ENCODE results near the gene VNN1.
"Not testable (repeated sequence)": the region's sequence is repeated elsewhere in the genome, so short reads cannot be mapped to it uniquely, and the experiment has no call there.

Gene VNN1

DNA sequence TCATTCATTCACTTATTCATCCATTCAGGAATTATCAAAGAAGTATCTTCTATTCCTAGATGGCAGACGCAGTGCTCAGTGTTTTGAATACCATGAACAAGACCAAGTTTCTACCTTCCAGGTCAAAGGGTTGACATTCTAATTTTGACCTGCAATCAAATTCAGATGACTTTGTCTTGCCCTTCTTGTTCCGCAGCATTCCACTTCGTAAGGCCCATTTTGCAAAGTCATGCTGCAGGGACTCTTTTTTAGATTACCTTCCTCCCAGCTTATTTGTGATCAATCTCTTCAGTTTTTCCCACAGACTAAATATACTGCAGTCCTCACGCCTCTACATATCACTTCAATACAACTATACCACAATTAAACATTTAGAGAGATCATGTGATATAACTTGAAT, 47.7 kb downstream of the VNN1 start:
- DNase-seq: no peak

DNA sequence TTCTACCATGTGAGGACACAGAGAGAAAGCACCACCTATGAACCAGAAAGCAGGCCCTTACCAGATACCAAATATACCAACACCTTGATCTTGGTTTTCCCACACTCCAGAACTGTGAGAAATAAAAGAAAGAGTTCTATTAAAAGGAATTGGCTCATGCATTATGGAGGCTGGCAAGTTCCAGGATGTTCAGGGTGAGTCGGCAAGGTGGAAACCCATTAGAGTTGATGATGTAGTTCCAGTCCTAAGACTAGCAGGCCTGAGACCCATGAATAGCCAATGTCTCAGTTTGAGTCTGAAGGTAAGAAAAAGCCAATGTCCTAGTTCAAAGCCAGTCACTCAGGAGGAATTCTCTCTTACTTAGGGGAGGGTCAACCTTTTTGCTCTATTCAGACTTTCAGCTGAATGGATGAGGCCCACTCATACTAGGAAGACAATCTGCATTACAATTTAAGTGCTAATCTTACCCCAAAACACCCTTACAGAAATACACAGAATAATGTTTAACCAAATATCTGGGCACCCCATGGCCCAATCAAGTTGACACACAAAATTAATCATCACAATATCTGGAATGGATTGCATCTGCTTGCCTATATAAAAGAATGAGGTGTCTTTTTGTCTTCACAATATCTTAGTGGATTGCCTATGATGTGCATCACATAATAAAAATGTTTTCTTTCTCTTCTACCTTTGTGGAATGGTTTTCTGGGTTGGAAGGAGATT, 49.4 kb downstream of the VNN1 start:
- no peak for DNase-seq

DNA sequence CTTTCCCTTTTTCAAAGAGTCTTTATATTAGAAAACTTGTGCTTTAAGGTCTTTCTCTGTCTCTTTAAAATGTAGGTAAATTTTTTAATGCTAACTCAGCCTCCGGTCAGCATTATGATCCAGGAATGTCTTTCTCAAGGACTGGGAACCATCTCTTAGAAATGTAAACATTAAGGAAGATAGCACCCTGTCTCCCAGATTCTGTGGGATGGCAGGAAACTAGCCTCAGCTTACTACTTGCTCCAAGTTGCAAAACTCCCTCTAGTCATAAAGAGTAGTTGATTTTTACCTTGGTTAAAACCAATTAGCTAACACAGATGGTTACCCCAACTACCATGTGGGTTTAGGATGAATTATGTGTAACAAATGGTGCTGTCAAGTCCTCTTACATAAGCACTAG, 50.2 kb downstream of the VNN1 start:
- DNase-seq: no peak

DNA sequence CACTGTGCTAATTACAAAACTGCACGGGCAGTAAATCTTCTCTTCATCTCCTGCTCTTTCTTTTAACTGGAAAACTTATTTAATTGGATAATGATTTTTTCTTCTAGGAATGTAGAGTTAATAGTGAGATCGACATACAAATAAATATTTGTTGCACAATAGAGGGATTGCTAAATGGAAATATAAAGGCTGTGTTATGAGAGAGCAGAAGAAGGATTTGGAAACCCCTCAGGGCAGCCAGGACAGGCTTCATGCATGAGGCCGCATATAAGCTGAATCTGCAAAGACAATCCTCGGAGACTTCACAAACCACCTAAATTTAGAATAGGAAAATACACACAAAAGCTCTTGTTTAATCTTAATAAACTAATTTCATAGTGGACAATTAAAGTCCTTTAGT, 51.9 kb downstream of the VNN1 start:
- DNase-seq: no peak

DNA sequence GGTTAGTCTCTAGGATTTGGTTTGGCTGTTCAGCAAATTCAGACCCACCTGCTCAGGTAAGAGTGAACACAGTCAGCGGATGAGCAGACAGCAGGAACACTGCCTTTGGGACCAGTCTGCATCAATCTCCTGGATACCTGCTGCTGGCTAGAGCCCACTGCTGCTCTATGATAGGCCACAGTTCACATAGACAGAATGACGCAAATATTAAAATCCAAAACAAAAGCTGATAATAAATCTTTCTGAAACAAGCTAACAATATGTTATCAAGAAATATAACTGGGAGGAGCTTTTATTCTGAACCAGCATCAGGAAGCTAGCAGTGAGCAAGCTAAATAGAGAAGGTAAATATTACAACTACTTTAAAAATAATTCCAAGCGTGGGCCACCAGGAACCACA, 54.8 kb downstream of the VNN1 start, which contains the start of gene TAAR1:
TSS of gene TAAR1 (minus strand) at position 101 of the 400 bp plus-strand sequence. CDS start 13,179 bp downstream, outside the sequence.
- DNase-seq: no peak

DNA sequence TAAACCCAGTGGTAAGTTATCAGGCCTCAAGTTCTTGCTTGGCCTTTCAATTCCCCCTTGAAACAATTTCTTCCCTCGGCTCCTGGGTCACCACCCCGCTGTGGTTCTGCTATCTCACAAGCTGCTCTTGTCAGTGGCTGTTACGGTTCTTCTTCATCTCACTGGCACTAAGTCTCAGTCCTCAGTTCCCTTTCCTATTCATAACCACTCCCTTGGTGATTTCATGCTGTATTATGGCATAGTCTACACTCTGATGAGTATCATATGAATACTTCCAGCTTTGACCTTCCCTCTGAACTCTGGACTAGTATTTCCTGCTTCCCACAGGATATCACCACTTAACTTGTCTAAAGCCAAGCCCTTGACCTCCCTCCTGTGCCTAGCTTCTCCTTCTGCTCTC, 62.8 kb downstream of the VNN1 start:
- no peak for DNase-seq

DNA sequence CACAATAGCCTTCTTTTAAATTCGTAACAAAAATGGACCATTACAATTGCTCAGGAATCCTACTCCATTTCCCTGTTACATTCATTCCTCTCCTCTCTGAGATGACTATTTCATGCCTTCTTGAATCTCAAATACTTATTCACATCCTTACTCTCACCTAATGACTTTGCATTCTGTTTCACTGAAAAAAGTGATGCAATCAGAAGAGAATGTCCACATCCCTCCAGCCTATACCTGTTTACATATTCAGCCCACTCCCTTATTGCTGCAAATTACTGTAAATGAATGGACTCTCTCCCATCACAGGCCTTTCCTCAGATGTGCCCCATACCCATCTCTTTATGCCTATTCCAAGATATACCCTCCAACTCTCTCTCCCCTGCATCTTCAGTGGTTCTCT, 63.4 kb downstream of the VNN1 start:
- no peak for DNase-seq

DNA sequence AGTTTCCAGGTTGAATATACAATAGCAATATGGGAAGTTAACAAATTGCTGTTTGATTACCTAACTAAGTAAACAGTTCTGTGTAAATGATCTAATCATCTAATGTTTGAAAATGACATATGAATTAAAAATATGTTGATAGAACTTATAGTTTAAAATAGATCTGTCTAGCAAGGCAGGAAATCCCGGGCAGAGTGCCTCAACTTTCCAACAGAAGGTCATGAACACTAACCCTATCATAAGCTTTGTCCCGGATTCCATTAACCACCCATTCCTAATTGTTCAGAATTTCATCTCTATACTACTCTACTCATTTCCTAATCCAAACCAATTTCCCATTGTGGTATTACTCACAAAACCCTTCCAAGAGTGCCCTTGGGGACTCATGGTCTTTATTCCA, 65.0 kb downstream of the VNN1 start:
- no peak for DNase-seq

DNA sequence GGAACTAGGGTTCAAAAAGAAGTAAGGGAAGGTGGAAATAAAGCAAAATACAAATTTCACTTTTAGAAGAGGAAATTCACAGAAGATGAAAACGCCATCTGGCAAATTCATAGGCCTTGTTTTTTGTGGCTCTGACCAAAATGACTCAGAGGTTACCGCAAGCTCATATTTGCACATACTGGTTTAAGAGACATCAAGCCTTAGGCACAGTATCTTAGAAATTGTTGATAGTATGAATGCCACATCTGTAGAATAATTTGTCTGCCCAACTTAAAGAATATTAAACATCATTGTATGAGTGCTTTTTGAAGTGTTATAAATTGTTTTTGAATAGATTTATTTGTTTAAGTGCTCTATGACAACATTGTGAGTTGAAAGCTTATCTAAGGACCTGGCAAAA, 65.5 kb downstream of the VNN1 start:
- DNase-seq: no peak

DNA sequence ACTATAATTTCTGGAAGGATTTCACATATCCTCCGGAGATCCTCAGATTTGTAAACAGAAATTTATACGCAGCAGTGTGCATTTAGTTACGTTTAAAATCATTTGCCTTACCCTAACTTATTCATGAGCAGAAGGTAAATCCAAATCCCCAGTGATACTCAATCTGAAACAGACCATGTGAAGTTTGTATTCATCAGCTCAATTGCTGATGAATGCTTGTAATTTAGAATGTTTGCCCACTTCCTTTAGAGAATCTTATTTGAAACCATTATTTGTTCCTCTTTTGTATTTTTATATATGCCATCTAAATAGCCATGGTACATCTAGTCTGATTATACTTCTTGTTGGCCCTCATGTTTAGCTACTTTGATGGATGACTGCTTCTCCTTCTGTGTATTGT, 70.3 kb downstream of the VNN1 start:
- DNase-seq: no peak

DNA sequence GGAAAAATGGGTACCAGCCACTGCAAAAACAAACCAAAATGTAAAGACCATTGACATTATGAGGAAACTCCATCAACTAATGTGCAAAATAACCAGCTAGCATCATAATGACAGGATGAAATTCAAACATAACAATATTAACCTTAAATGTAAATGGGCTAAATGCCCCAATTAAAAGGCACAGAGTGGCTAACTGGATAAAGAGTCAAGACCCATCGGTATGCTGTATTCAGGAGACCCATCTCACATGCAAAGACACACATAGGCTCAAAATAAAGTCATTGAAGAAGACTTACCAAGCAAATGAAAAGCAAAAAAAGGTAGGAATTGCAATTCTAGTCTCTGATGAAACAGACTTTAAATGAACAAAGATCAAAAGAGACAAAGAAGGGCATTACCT, 76.7 kb downstream of the VNN1 start:
- not testable (repeated sequence) for DNase-seq

DNA sequence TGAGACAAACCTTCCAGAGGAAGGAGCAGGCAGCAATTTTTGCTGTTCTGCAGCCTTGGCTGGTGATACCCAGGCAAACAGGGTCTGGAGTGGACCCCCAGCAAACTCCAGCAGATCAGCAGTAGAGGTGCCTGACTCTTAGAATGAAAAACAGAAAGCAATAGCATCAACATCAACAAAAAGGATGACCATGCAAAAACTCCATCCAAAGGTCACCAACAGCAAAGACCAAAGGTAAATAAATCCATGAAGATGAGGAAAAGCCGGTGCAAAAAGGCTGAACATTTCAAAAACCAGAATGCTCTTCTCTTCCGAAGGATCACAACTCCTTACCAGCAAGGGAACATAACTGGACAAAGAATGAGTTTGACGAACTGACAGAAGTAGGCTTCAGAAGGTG, 77.9 kb downstream of the VNN1 start:
- not testable (repeated sequence) for DNase-seq

DNA sequence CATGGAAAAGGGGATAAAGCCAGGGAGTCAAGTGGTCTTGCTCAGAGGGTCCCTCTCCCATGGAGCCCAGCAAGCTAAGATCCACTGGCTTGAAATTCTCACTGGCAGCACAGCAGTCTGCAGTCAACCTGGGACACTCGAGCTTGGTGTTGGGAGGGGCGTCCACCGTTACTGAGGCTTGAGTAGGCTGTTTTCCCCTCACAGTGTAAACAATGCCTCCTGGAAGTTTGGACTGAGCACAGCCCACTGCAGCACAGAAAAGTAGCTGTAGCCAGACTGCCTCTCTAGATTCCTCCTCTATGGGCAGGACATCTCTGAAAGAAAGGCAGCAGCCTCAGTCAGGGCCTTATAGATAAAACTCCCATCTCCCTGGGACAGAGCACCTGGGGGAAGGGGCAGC, 78.6 kb downstream of the VNN1 start:
- DNase-seq: not testable (repeated sequence)

DNA sequence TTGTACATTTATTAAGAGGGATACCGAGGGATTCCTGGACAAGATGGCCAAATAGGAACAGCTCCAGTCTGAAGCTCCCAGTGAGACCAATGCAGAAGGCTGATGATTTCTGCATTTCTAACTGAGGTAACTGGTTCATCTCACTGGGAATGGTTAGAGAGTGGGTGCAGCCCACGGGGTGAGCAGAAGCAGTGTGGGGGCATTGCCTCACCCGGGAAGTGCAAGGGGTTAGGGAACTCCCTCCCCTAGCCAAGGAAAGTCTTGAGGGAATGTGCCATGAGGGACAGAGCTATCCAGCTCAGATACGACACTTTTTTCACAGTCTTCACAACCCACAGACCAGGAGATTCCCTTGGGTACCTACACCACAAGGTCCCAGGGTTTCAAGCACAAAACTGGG, 79.1 kb downstream of the VNN1 start:
- DNase-seq: no peak

DNA sequence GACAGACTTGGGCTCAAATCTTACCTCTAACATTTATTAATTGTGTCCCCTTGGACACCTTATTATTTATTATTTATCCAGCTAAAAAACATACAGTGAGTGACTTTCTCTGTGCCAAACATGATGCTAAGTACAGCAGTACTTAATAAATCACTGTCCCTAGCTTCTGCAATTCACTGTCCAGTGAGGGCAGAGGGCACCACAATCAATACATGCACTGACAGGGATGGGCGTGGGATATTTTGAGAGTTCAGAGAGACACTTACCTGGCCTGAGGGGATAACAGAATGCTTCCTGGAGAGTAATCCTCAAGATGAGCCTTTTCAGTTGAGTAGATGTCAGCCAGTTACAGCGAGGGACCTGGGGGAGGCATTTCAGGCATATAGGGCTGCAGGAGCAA, 80.5 kb downstream of the VNN1 start:
- no peak for DNase-seq

All from NCI-H1694 treated with DMSO at 0.1 percent for 48 hours (cell line).